ENCODE data around the gene PTN. TPM values are rescaled to one million over a fixed set of nuclear protein-coding genes. Genes with fewer than 3 reads are reported as not detected.

PTN gene
- total RNA-seq, 4 donors from 2014 or later = 20.2 to 118 (median 59.4) TPM

GRCh38 chr7:137373507-137373906 is 30.0 kb upstream of the PTN start:
- intact Hi-C loops (cut with DNase I; ENCODE audit: low total_unique reads) = no loop called here
- Histone ChIP-seq H3K9me3 (no peaks in the 10 kb centered on the region), H3K27me3 (no peaks in the 10 kb centered on the region), H3K27ac (no peak overlapping the region), H3K36me3 (no peaks in the 10 kb centered on the region), H3K4me1 (no peaks in the 10 kb centered on the region), H3K4me3 (no peak overlapping the region)
- no peak for DNase-seq
- no peak for TF ChIP-seq POLR2A (IDR thresholded peaks at IDR 0.05)
- TF ChIP-seq CTCF (IDR thresholded peaks at IDR 0.05) = no peak

- Histone ChIP-seq H3K4me1 (no peaks in the 10 kb centered on the region), H3K27me3 (no peaks in the 10 kb centered on the region), H3K27ac (no peak overlapping the region), H3K4me3 (no peak overlapping the region), H3K9me3 (no peaks in the 10 kb centered on the region), H3K36me3 (no peaks in the 10 kb centered on the region)
- DNase-seq = no peak
- no peak for TF ChIP-seq CTCF (IDR thresholded peaks at IDR 0.05)
- no peak for TF ChIP-seq POLR2A (IDR thresholded peaks at IDR 0.05)
- intact Hi-C loops (cut with DNase I; ENCODE audit: low total_unique reads) = no loop called here
Observed at GRCh38 chr7:137371616-137372015, 28.1 kb upstream of the PTN start.

GRCh38 chr7:137366995-137367394 is 23.5 kb upstream of the PTN start:
- no peaks in the 10 kb centered on the region for H3K9me3 ChIP-seq
- H3K27ac ChIP-seq = no peak overlapping the region
- intact Hi-C loops (cut with DNase I; ENCODE audit: low total_unique reads) = no loop called here
- TF ChIP-seq POLR2A (IDR thresholded peaks at IDR 0.05) (no peak), CTCF (IDR thresholded peaks at IDR 0.05) (no peak)
- H3K27me3 ChIP-seq = no peaks in the 10 kb centered on the region
- H3K4me1 ChIP-seq = no peaks in the 10 kb centered on the region
- H3K4me3 ChIP-seq = no peak overlapping the region
- no peaks in the 10 kb centered on the region for H3K36me3 ChIP-seq
- no peak for DNase-seq

- no peaks in the 10 kb centered on the region for H3K27me3 ChIP-seq
- intact Hi-C loops (cut with DNase I; ENCODE audit: low total_unique reads) = no loop called here
Observed at GRCh38 chr7:137363683-137364082, 20.1 kb upstream of the PTN start.

GRCh38 chr7:137360087-137360679 is 16.6 kb upstream of the PTN start:
- DNase-seq = no peak
- no peaks in the 10 kb centered on the region for H3K4me1 ChIP-seq
- no peak overlapping the region for H3K27ac ChIP-seq
- no peaks in the 10 kb centered on the region for H3K9me3 ChIP-seq
- no peaks in the 10 kb centered on the region for H3K36me3 ChIP-seq
- no peak for TF ChIP-seq CTCF (IDR thresholded peaks at IDR 0.05)
- intact Hi-C loops (cut with DNase I; ENCODE audit: low total_unique reads) = no loop called here
- H3K4me3 ChIP-seq = no peak overlapping the region
- H3K27me3 ChIP-seq = no peaks in the 10 kb centered on the region

More at GRCh38 chr7:137363683-137364082, 20.1 kb upstream of the PTN start:
- TF ChIP-seq CTCF (IDR thresholded peaks at IDR 0.05) = no peak
- TF ChIP-seq POLR2A (IDR thresholded peaks at IDR 0.05) = no peak
- Histone ChIP-seq H3K36me3 (no peaks in the 10 kb centered on the region), H3K27ac (no peak overlapping the region), H3K9me3 (no peaks in the 10 kb centered on the region), H3K4me1 (no peaks in the 10 kb centered on the region), H3K4me3 (no peak overlapping the region)
- no peak for DNase-seq

Measured in uterus (tissue), 4 donors.